OCI-LY7 (cell line): Measurements from ENCODE around the gene SSBP2. TPM values are rescaled to one million over a fixed set of nuclear protein-coding genes. Genes with fewer than 3 reads are reported as not detected.

Experiments
- BruUV-seq: library from RNA; stranded (reverse); fragments of 400-500 nt; replicated peaks from 2 replicates; lab custom pipeline; 2021; lab: Mats Ljungman, UMichigan
- CTCF ChIA-PET: fragments of 300-600 bp; sonication (Branson Sonifier 250); formaldehyde crosslinking; loops from one replicate; lab custom pipeline; 2022; ENCODE audit warnings: antibody characterized with exemption; ENCODE audit not compliant: unreplicated experiment; lab: Charles Lee
- POLR2A ChIA-PET: fragments of 300-600 bp; sonication (Branson Sonifier 250); formaldehyde crosslinking; loops from one replicate; lab custom pipeline; 2022; ENCODE audit warnings: antibody characterized with exemption; lab: Charles Lee
- DNase-seq: peaks from one replicate; pipeline ENCODE4 v3.0.0-alpha.2; 2015; ENCODE audit warnings: low spot score
- H2AFZ ChIP-seq: fragments of 200-600 bp; sonication (generic), shearing (Covaris generic); 2 replicates; pipeline ENCODE4 v1.6.1; 2014; ENCODE audit warnings: mild to moderate bottlenecking, antibody characterized with exemption, low read length, moderate library complexity
- H3K27ac ChIP-seq: fragments of 200-600 bp; sonication (generic); 2 replicates; pipeline ENCODE4 v1.5.1; 2014; ENCODE audit warnings: mixed run types, low read depth, mild to moderate bottlenecking, moderate library complexity, low read length, inconsistent platforms; ENCODE audit not compliant: poor library complexity, severe bottlenecking
- H3K36me3 ChIP-seq: fragments of 200-600 bp; sonication (generic); 2 replicates; pipeline ENCODE4 v1.6.1; 2014; ENCODE audit warnings: mild to moderate bottlenecking, antibody characterized with exemption, low read length, moderate library complexity, mixed read lengths; ENCODE audit not compliant: insufficient read depth
- H3K4me1 ChIP-seq: fragments of 200-600 bp; sonication (generic); 2 replicates; pipeline ENCODE4 v1.5.1; 2014; ENCODE audit warnings: mild to moderate bottlenecking, low read length; ENCODE audit not compliant: insufficient read depth, poor library complexity, severe bottlenecking
- H3K4me2 ChIP-seq: fragments of 200-600 bp; sonication (generic); 2 replicates; pipeline ENCODE4 v1.6.1; 2014; ENCODE audit warnings: mild to moderate bottlenecking, low read length
- H3K4me3 ChIP-seq: fragments of 200-600 bp; sonication (generic); 2 replicates; pipeline ENCODE4 v1.5.1; 2014; ENCODE audit warnings: mild to moderate bottlenecking, low read depth, low read length; ENCODE audit not compliant: poor library complexity, severe bottlenecking
- H3K79me2 ChIP-seq: fragments of 200-600 bp; sonication (generic); 2 replicates; pipeline ENCODE4 v1.6.1; 2016; ENCODE audit warnings: low read depth, mild to moderate bottlenecking, low read length, moderate library complexity, mixed read lengths; ENCODE audit not compliant: insufficient read depth
- H3K9me2 ChIP-seq: fragments of 200-600 bp; sonication (generic); 2 replicates; pipeline ENCODE4 v1.6.1; 2016; ENCODE audit warnings: mild to moderate bottlenecking, low read length, mixed read lengths; ENCODE audit not compliant: insufficient read depth
- H3K9me3 ChIP-seq: fragments of 200-600 bp; sonication (generic); 2 replicates; pipeline ENCODE4 v1.6.1; 2014; ENCODE audit warnings: mild to moderate bottlenecking, mixed run types, low read length, mixed read lengths
- H4K20me1 ChIP-seq: fragments of 200-600 bp; sonication (generic); 2 replicates; pipeline ENCODE4 v1.6.1; 2014; ENCODE audit warnings: mild to moderate bottlenecking, antibody characterized with exemption, low read length, moderate library complexity, mixed read lengths; ENCODE audit not compliant: insufficient read depth
- CTCF ChIP-seq: fragments of 200-600 bp; sonication (generic); conservative IDR thresholded peaks from 2 replicates; pipeline ENCODE4 v1.5.1; 2014; ENCODE audit warnings: mild to moderate bottlenecking, antibody characterized with exemption, low read length, moderate library complexity, mixed read lengths
- EZH2phosphoT487 ChIP-seq: fragments of 200-600 bp; sonication (generic); IDR thresholded peaks from 2 replicates; pipeline ENCODE4 v1.6.1; 2018; ENCODE audit warnings: low read depth, borderline replicate concordance, mild to moderate bottlenecking, mixed run types, antibody characterized with exemption, low read length, moderate library complexity, mixed read lengths
- intact Hi-C: fragments of 100-400 bp; cut with micrococcal nuclease; formaldehyde crosslinking; loops from one replicate; pipeline ENCODE4 v1.10.0; 2022; ENCODE audit not compliant: unreplicated experiment
- total RNA-seq, 2 experiments: library from RNA; depleted of rRNA in 1 of 2; stranded (reverse); fragments of >200 nt in 1 of 2; shearing (Covaris generic) in 1 of 2; gene quantifications; 2 replicates each; pipeline ENCODE4 v1.2.3, GENCODE V29; 2014 to 2022

Gene SSBP2
- total RNA-seq, 2 experiments from 2014 or later: 140 to 172 TPM

- CTCF ChIA-PET: no interaction called here
- peaks cover 9% of the 10 kb centered on the region; the same call in 1 of the 2 replicates for H3K79me2 ChIP-seq
These were observed 178.7 kb downstream of the SSBP2 start for GRCh38 chr5:81572201-81572600.

GRCh38 chr5:81558188-81558587, 192.7 kb downstream of the SSBP2 start:
- Histone ChIP-seq H3K4me3 (no peak overlapping the region), H3K27ac (no peak overlapping the region), H3K36me3 (peaks cover 6% of the 10 kb centered on the region; the same call in 1 of the 2 replicates), H3K4me1 (peaks cover 11% of the 10 kb centered on the region), H4K20me1 (no peaks in the 10 kb centered on the region), H3K4me2 (no peak overlapping the region), H3K79me2 (peaks cover 45% of the 10 kb centered on the region; the same call in 1 of the 2 replicates), H2AFZ (no peak overlapping the region), H3K9me3 (no peaks in the 10 kb centered on the region), H3K9me2 (no peaks in the 10 kb centered on the region; the same call in 1 of the 2 replicates)
- ChIA-PET CTCF (no interaction called here), POLR2A (interaction anchor here (0.6 kb wide), 1 partner anchor 9 kb away, joined by 3 read pairs; no protein-coding TSS in a partner anchor)
- intact Hi-C loops: no loop called here
- no peak for TF ChIP-seq EZH2phosphoT487
- TF ChIP-seq CTCF: no peak
- BruUV-seq: no TSS peak
- DNase-seq: no peak

More at GRCh38 chr5:81572201-81572600, 178.7 kb downstream of the SSBP2 start:
- H3K36me3 ChIP-seq: peaks cover 58% of the 10 kb centered on the region
- POLR2A ChIA-PET: no interaction called here
- TF ChIP-seq CTCF (no peak), EZH2phosphoT487 (no peak)
- H3K4me3 ChIP-seq: no peak overlapping the region
- H3K9me3 ChIP-seq: no peaks in the 10 kb centered on the region
- no peak overlapping the region for H3K4me2 ChIP-seq
- no peak overlapping the region for H2AFZ ChIP-seq
- no TSS peak for BruUV-seq
- H3K4me1 ChIP-seq: peaks cover 4% of the 10 kb centered on the region
- no peak for DNase-seq
- intact Hi-C loops: no loop called here
- no peaks in the 10 kb centered on the region for H4K20me1 ChIP-seq
- no peak overlapping the region for H3K27ac ChIP-seq
- no peaks in the 10 kb centered on the region for H3K9me2 ChIP-seq

- CTCF ChIA-PET: no interaction called here
- peaks cover 37% of the 10 kb centered on the region; the same call in 1 of the 2 replicates for H3K79me2 ChIP-seq
- intact Hi-C loops: no loop called here
These were observed 194.1 kb downstream of the SSBP2 start for GRCh38 chr5:81556809-81557208.

More at GRCh38 chr5:81556809-81557208, 194.1 kb downstream of the SSBP2 start:
- POLR2A ChIA-PET: no interaction called here
- Histone ChIP-seq H3K27ac (no peak overlapping the region), H3K4me3 (no peak overlapping the region), H3K36me3 (peaks cover 3% of the 10 kb centered on the region; the same call in 1 of the 2 replicates), H3K9me2 (no peaks in the 10 kb centered on the region), H3K9me3 (no peaks in the 10 kb centered on the region), H3K4me2 (no peak overlapping the region), H3K4me1 (peaks cover 11% of the 10 kb centered on the region), H2AFZ (no peak overlapping the region), H4K20me1 (no peaks in the 10 kb centered on the region)
- DNase-seq: no peak
- BruUV-seq: no TSS peak
- TF ChIP-seq CTCF (no peak), EZH2phosphoT487 (no peak)
